Measurements from ENCODE around the gene UBL7. TPM values are rescaled to one million over a fixed set of nuclear protein-coding genes. Genes with fewer than 3 reads are reported as not detected.
"Not testable (repeated sequence)": the region's sequence is repeated elsewhere in the genome, so short reads cannot be mapped to it uniquely, and the experiment has no call there.

Gene UBL7
- polyA plus RNA-seq, 1 donor = 30.8 TPM

GRCh38 chr15:74463634-74464033, 2.7 kb upstream of the UBL7 start:
- no peak for DNase-seq

GRCh38 chr15:74461847-74462511, 1.0 kb upstream of the UBL7 start:
- no peak for DNase-seq

- no peak for DNase-seq
These were observed 662 bp downstream of the UBL7 start for GRCh38 chr15:74460298-74460697.

- not testable (repeated sequence) for DNase-seq
These were observed 1.2 kb downstream of the UBL7 start for GRCh38 chr15:74459798-74460197.

- DNase-seq = no peak
These were observed 2.5 kb downstream of the UBL7 start for GRCh38 chr15:74458473-74458872.

DNA sequence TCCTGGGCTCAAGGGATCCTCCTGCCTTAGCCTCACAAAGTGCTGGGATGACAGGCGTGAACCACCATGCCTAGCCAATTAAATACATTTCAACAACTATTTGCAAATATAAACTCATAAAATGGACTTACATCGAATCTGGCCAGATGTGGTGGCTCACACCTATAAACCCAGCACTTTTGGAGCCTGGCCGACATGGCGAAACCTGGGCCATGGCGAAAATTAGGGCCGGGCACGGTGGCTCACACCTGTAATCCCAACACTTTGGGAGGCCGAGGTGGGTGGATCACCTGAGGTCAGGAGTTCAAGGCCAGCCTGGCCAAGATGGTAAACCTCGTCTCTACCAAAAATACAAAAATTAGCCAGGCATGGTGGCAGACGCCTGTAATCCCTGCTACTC, 3.9 kb downstream of the UBL7 start:
- not testable (repeated sequence) for DNase-seq

GRCh38 chr15:74454764-74455500, 6.0 kb downstream of the UBL7 start:
- DNase-seq = no peak

DNA sequence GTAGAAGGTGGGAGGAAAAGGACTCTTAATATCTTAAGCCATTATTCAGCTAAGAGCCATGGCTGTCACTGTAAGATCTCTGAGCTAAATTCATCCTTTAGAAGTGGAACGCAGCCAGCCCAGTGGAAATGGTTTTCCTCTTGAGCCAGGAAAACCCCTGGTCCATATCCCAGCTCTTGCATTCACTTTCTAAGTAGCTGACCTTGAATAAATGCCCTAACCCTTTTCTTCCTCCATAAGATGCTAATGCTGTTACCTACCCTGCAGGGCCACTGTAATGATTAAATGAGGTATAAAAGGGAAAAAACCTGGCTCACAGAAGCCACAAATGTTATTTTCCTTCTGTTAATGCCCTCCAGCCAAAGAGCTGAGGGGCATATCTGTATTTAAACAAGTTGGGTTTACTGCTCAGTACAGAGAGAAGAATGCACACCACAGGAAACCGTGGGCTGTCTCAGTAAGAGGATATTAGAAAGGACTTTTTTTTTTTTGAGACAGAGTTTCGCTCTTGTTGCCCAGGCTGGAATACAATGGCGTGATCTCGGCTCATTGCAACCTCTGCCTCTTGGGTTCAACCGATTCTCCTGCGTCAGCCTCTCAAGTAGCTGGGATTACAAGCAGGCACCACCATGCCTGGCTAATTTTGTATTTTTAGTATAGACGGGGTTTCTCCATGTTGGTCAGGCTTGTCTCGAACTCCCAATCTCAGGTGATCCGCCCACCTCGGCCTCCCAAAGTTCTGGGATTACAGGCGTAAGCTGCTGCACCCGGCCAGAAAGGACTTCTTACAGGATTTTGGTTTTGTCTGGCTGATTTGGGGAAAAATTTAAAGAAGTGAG, 6.8 kb downstream of the UBL7 start:
- DNase-seq = no peak

DNA sequence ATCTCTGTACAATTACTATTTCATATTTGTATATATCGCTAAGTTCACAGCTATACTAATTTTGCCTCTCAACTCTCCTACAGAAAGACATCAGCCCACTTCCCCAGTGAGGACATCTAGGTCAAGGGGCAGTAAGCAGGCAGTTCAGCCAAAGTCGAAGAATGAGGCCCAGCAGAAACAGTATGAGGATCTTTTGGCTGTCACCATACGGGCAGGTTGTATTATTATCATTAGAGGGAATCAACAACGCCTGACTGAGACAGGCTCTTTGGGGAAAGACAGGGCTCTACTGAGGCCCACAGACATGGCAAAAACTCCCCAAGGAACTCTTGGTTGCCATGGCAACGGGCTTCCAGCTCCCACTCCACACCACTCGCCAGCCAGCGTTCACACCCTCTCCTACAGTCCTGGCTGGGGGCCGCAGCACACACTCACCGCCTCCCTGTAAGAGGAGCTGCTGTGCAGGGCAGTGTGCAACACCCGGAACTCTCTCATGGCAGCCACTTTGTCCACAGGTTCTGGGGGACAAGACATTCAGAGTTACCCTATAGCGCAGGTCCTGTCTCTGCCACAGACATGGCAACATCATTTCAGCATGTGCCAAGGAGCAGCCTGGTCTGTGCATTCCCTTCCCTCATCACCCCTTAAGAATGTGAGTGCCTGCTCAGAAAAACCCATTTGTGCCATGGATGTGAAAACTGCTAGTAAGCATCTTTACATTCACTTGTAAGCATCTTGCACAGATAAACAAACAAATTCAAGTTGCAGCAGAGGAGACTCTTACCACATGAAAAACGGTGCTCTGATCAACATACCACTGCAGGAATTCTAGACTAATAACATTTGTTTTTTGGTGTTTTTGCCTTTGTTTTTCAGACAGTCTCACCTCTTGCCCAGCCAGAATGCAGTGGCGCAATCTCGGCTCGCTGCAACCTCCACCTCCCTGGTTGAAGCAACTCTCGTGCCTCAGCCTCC, 8.8 kb downstream of the UBL7 start:
- DNase-seq = no peak

DNA sequence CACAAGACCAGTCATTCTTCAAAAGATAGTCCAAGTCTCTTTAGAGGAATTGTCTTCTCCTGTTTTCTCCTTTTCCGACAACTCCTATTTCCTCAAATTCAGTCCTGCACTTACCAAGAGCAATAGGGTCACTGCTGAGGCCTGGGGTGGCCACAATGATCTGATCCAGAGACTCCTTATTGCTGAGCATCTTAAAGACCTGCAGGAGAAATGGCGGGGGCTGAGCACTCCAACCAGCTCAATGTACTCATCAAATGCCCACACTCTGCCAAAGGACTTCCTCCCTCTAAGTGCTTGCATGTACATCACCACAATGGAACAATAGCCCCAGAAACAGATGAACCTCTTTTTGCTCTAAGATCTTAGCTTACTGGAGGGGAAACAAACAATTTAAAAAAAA, 9.6 kb downstream of the UBL7 start:
- DNase-seq = no peak

DNA sequence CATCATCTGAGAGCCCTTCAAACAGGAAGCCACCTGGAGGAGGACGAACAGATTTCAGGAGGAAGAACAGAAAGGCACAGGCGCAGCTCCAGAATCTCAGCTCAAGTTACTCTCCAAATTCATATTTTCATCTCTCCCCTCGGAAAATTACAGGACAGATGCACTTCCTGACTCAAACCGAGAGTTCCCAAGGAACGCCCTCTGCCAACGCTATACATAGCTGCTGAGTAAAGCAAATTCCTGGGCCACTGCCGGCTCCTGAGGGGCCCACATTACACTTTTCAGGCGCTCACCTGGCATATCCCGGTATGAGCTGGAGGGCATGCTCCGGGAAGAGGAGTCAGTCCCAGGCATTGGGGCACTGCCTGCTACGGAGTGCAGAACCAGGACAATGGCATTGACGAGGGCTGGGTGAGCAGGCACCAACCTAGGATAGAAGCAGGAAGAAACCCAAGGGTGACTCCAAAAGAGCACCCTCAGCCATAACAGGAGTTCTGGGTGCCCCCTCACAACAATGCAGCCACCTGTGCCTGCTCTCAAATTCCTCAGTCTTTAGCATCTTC, 11.2 kb downstream of the UBL7 start:
- DNase-seq = no peak

- DNase-seq = no peak
These were observed 11.9 kb downstream of the UBL7 start for GRCh38 chr15:74449095-74449494.

DNA sequence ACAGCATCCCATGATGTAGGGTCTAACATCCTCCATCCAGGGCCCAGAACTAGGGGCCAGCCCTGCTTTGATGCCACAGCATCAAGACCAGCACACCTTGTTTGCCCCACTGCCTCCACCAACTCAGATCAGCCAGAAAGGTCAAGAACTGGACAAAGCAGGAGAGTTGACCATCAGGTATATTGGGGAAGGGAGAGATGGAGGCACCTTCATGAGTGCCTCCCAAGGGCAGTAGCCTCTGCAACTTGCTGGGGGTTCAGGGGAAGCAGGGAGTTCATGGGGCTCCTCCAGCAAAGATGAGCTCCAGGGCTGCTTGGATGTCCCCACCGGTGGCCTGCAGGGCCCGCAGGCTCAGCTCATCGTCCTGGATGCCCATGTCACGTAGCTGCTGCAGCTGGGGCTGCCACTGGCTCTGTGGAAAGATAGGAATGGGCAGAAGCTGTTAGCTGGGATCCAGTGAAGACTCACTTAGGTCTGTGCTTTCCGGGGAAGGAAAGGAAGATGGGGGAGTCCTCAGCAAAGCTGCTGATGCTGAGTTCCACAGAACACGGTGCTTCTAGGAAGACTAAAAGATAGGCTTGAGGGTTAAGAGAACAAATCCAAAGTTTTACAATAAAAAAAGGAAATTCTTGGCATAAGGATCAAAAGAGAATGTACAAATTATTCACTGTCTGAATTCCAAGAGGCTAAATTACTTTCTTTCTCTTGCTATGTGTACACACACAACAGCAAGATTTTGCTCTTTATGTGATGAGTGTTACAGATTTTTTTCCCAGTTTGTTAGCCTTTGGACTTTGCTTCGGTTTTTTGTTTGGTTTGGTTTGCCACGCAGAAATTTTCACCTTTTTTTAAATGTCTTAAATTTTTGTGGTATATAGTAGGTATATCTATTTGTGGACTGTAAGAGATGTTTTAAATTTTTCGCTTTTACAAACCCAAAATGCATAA, 14.9 kb downstream of the UBL7 start:
- DNase-seq = no peak

- no peak for DNase-seq
These were observed 16.6 kb downstream of the UBL7 start for GRCh38 chr15:74444106-74445062.

DNA sequence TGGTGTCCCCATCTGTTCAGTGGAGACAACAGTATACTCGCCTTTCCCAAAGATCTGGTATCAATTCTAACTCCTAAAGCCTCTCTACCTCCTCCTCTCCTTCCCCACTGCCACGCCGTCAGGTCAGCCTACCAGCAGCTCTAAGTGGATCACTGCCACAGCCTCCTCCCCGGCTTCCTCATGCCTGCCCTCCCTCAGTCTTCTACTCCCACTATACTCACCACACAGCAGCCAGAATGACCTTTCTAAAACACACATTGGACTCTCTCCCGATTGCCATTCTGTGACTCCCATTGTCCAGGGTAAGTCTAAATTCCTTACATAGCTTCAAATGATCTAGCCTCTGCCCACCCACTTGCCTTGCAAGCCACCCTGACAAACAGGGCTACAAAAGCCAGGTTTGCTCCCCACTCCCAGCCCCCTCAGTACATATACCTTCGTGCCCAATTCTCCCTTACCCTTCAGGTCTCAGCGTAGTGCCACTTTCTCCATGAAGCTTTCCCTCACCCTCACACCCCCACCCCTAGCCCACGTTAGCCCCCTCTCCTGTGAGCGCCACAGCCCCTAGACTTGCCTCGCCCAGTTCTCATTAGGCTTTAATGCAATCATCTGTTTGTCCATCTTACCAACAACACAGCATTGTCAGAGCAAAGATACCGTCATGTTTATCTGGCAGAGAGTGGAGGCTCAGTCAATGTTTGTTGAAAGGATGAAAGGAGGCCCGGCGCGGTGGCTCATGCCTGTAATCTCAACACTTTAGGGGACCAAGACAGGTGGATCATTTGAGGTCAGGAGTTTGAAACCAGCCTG, 17.7 kb downstream of the UBL7 start:
- DNase-seq = no peak

DNA sequence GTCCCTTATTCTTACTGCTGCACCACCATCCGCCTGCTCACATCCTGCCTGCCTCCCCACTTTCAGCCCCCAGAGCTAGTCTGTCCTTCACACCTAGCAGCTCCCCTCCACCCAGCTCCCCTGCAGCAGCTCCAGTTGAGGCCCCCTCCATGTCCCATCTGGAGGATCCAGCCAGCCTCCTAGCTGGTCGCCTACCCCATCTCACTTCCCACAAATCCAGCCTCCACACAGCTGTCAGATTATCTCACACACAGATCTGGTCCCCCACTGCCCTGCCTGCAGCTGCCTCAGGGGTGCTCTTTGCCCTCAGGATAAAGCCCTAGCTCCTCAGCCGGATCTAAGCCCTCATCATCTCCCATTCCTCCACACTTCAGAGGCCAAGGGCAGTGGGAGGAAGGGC, 18.4 kb downstream of the UBL7 start:
- no peak for DNase-seq

DNA sequence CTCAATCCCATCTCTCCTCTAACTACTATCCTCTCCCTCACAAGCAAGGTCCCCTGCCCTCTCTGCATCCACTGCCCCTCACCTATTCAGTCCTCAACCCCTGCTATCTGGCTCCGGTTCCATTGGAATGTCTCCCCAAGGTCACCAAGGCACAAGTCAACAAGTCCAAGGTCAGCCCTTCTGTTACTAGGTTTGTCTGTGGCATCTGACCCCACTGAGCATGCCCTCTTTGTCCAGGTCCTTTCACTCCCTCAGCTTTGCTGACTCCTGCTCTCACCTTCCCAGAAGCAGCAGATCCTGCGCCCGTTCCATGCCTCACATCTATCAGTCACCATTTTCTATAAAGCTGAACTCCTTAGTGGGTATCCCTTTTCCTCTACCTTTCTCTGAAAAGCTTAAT, 18.9 kb downstream of the UBL7 start:
- no peak for DNase-seq

- no peak for DNase-seq
These were observed 19.6 kb downstream of the UBL7 start for GRCh38 chr15:74441248-74441941.
